Hematopoietic multipotent progenitor cell treated with erythropoietin and hydrocortisone succinate and interleukin-3 and kit ligand, for 15 days (in vitro differentiated cells): Measurements from ENCODE around the gene TBC1D14.
"Not testable (repeated sequence)": the region's sequence is repeated elsewhere in the genome, so short reads cannot be mapped to it uniquely, and the experiment has no call there.

ENCODE experiments used
- DNase-seq: peaks from one replicate; pipeline ENCODE4 v3.0.0-alpha.2; 2015; ENCODE audit warnings: low spot score

TBC1D14 gene

DNA sequence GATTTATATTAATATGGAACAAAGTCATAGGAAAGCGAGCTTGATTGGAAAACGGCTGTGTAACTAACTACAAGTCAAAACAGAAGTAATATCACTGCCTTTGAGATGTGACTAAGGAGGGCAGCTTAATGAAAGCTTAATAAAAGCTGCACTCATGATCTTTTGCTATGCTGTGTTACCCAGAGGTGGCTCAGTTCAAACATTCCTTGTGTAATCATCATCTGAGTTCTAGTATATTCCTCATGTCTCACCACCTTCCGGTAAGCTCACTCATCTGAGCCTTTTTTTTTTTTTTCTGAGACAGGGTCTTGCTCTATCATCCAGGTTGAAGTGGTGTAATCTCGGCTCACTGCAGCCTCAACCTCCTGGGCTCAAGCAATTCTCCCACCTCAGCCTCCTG, 153.2 kb downstream of the TBC1D14 start:
- DNase-seq: no peak

DNA sequence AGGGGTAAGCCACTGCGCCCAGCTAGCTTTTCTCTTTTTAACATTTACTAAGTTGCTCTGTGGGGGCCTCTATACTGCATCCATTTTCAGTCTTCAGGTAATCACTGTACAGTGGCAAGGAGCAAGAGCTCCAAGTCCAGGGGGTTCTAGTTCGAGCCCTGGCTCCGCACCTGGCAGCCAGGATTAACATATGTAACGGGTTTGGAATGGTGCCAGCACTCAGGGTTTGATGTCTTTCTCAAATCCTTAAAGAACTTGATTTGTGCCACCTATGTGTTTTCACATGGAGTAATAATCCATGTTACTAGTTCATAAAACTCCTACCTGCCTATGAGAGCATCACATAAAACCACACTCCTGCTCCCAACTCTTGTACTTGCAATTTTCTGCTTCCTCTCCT, 153.7 kb downstream of the TBC1D14 start:
- no peak for DNase-seq

DNA sequence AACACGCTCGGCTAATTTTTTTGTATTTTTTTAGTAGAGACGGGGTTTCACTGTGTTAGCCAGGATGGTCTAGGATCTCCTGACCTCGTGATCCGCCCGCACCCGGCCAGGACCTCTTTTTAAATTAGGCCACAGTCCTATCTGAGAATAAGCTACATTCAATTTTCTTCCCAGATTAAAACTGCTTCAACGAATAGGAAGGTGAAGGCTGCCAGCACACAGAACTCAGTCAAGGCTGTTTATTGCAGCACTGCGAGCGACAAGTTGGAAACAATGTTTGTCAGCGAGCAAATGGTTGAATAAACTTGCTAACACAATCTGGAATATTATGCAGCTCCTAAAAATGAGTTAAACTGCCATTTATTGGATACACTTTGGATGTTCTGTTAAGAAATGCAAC, 156.4 kb downstream of the TBC1D14 start:
- DNase-seq: no peak

- no peak for DNase-seq
Observed at GRCh38 chr4:7066493-7066892, 156.9 kb downstream of the TBC1D14 start.

GRCh38 chr4:7067126-7067451, 157.5 kb downstream of the TBC1D14 start:
- DNase-seq: no peak

DNA sequence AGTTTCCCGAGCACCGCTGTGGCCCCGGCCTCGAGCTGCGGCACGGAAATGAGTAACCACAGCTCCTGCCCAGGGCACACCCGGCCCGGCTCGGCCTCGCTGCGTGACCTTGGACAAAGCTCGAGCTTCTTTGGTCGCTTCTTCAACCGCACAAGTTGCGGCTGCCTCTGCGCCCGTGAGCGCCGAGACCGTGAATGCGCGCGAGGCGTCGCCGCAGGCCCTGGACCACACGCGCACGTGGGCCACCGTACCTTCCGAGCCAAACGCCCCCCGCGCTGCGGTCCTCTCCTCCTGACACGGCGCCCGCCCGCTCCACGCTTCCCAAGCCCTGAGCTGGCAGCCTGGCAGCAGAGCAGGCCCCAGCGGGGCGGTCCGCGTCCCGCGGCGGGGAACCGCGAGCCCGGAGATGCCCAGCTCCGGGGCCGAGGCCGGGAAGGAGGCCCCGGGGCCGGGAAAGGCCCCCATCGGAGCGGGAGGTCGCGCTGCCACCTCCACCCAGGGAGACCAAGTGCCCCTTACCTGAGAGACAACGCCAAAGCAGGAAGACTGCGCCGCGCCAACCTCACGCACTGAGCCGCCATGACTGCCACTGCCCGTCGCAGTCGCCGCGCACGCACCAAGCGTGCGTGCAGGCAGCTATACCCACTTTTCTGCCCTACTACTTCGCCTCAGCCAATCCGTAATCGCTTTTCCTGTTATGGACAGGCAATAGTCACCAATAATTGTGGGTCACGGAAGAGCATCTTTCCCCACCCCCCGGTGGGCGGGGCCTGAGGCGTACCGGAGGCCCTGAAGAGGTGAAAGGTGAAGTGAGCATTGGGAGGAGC, 158.0 kb downstream of the TBC1D14 start, which contains the start of gene GRPEL1:
TSS of gene GRPEL1 (minus strand) at position 613 of the 827 bp plus-strand sequence. CDS start at position 581, 32 bp downstream.
- DNase-seq: peak; percentile 100

GRCh38 chr4:7068279-7068842, 158.7 kb downstream of the TBC1D14 start:
- no peak for DNase-seq

- DNase-seq: no peak
Observed at GRCh38 chr4:7068883-7069282, 159.3 kb downstream of the TBC1D14 start.

- DNase-seq: peak; percentile 89
Observed at GRCh38 chr4:7070729-7071511, 161.3 kb downstream of the TBC1D14 start.

GRCh38 chr4:7073059-7073458, 163.4 kb downstream of the TBC1D14 start:
- DNase-seq: no peak

- peak; percentile 53 for DNase-seq
Observed at GRCh38 chr4:7073526-7074390, 164.1 kb downstream of the TBC1D14 start.

- DNase-seq: no peak
Observed at GRCh38 chr4:7074426-7074825, 164.8 kb downstream of the TBC1D14 start.

- no peak for DNase-seq
Observed at GRCh38 chr4:7075962-7076695, 166.5 kb downstream of the TBC1D14 start.

DNA sequence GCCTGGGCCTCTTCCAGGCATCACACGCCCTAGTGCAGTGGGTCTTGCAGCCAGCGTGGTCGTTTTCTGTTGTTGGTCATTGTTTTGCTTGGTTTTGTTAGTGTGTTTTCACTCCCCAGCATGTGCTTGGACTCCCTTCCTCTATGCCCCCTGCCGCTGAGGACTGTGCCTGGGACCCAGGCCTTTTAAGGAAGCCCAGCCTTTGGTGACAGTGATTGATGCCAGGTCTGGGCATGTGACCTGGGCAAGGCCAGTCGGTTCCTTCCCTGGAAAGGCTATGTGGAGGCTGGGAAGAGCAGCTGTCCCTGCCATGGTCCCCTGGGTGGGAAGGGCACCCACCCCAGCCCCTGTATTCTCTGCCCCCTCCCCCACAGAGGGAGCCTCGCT, 167.1 kb downstream of the TBC1D14 start:
- no peak for DNase-seq

GRCh38 chr4:7077371-7077770, 167.7 kb downstream of the TBC1D14 start:
- DNase-seq: no peak

GRCh38 chr4:7078025-7078424, 168.4 kb downstream of the TBC1D14 start:
- DNase-seq: no peak

GRCh38 chr4:7079483-7079882, 169.9 kb downstream of the TBC1D14 start:
- not testable (repeated sequence) for DNase-seq

- DNase-seq: not testable (repeated sequence)
Observed at GRCh38 chr4:7079909-7080308, 170.3 kb downstream of the TBC1D14 start.
